COR-L47 (cell line): ENCODE measurements around the gene ANKRD34C.

Experiments used
- DNase-seq: peaks from one replicate; lab custom pipeline; 2025; lab: John Stamatoyannopoulos, UW

Gene ANKRD34C

DNA sequence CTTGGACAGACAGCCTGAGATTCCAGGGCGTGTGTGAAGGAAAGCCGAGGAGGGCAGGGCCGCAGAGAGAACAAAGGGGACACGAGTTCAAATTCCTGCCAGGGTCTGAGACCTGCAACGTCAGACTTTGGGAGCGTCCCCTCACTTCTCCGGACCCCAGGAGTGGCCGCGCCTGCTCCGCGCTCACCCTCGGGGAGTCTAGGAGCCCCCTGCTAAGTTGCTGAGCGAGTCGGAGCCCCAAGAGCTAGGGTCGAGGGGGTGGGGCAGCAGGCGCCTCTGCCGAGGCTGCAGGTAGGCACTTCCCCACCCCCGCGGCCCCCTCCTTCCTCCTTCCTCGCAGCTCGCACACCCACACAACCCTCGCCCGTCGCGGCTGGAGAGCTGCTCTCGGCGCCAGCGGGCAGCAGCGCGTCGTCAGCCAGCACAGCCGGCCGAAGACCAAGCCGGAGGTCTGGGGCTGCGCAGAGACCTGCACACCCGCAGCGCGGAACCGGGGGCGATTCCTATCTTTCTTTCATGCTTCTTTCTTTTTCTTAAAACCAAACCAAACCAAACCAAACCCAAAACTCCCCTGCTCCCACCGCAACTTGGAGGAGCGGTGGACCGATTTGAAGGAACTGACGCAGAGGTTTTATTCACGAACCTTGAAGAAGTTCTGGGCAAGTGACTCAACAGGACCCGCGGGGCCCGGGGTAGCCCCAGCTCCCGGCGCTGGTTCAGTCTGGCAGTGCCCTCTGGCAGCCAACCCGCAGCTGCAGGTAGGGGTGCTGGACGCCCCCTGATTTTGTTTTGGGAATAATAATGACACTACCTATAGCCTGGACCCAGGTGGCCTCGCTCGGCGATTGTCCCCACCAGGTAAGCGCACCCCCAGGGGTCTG is at the start of gene ANKRD34C:
ANKRD34C (plus strand) TSS at position 352 of the 881 bp plus-strand sequence. CDS start 10,563 bp downstream, outside the sequence.
- peak; percentile 24 for DNase-seq

DNA sequence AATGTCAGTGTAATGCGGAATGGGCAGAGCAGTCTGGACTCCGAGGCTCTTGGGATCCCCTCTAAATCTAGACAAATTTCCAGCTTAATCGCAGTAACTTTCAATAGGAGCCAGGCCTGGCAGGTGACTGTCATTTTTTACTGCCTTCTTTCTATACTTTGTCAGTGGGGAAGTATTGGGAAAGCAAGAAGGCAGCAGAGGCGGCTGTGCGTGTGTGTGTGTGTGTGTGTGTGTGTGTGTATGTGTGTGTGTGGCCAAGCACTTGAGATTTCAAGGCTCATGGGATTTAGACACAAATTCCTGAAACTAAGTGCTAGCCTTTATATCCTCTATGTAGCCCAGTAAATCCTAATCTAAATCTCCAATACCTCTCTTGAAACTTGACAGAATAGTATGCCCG is 49.3 kb upstream of the ANKRD34C start:
- no peak for DNase-seq

DNA sequence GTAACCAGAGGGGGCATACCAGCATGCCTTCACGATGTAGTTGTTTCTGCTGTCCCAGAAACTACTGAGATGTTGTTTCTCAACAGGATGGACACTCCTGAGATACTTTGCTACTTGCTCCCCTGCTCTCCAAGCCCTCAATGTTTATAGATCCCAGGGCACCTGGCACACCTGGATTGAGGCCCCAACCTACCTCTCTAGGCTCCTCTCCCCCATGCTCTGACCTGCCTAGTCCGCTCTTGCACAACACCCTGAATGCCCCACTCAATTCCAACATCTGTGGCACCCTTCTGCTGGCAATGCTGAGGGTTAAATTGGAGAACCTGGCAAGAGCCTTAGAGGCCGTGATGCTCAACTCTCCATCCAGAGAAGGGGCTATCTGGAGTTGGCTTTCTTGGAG is 42.5 kb upstream of the ANKRD34C start:
- no peak for DNase-seq

DNA sequence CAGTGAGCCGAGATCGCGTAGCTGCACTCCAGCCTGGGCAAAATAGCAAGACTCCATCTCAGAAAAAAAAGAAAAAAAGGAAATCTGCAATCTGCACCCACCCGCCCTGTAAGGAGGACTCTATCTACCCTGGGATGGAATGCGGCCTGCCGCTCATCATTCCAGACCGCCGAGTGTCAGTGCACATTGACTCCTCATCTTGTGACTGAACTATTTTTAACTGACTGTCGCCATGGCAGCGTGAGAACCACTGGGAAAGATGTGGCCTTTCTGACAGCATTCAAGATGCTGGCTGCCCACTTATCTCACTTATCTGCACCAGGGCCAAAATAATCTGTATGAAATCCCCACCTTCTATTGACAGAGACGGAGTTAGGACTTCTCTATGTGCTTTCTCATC is 38.8 kb upstream of the ANKRD34C start:
- no peak for DNase-seq

DNA sequence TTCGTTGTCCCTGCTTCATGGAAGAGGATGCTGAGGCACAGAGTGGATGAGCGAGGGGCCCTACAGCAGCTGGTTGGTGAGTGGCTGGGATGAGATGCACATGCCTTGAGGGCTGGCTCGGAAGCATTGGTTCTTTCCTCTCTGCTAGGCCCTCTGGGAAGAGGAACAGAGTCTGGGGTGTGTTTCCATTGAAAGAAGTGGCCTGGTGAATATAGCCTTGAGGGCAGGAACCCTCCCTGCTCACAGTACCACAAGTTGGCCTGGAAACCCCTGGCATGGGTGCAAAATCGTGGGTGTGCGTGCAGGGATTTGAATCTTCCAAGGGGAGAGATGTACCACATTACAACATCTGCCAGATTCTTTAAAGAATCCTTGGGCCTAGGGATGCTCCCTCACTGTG is 37.6 kb upstream of the ANKRD34C start:
- no peak for DNase-seq

DNA sequence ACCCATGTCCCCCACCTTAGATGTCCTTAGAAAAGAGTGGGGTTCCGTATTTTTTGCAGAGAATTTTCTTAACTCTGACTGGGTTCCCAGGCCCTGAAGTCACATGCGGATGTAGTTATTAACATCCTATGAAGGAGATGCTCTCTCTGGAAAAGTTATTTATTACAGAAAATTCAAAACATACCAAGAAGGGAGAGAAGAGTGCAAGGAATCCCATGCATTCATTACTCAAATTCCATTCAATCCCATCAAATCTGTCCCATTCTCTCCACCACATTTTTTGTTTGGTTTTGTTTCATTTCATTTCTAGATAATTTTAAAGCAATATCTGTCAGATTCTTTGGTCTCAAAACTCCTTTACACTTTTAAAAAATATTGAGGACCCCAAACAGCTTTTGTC is 34.3 kb upstream of the ANKRD34C start:
- no peak for DNase-seq

DNA sequence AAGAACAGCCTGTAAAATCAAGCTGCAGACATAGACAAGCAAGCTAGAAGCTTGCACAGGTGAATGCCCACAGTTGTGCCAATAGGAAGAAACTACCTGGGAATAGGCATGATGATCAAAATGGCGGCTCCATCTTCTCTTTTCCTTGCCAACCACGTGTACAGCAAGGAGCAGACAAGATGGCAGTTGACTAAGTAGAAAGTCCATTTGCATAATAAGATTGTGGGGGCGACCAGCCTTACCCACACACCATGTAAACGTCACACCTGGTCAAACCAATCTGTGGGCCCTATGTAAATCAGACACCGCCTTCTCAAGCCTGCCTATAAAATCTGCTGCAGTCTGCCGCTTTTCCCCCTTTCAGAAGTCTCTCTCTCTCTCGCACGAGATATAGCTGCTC is 25.1 kb upstream of the ANKRD34C start:
- no peak for DNase-seq

DNA sequence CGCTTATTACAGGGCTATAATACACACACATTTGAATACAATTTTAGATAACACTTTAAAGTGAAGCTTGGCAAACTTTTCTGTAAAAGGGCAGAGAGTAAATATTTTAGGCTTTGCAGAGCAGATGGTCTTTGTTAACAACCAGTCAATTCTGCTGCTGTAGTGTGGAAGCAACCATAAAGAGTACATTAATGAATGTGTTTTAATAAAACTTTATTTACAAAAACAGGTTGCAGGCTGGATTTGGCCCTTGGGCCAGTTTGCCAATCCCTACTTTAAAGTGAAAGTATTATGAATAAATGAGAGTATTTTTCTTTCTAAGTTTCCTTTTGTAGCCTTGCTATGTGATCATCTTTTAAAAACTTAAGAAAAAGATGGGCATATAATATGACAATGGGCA is 20.7 kb upstream of the ANKRD34C start:
- DNase-seq: no peak

DNA sequence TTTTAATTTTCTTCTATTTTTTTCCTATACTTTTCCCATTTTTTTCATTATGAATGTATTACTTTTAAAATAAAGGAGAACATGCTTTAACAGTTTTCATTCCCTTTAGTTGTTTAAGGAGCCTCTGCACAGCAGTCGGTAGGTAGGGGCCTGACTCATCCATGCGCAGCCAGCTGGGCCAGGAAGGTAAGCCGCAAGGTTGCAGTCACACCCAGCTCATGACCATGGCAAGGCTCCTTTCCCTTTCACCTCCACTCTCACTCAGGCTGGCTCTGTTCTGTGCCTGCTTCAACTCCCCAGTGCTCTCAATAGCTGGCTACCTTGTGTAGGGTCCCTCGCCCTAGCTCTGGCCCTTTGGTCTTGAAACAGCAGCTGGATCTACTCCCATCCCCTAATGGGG is 17.4 kb upstream of the ANKRD34C start:
- no peak for DNase-seq

DNA sequence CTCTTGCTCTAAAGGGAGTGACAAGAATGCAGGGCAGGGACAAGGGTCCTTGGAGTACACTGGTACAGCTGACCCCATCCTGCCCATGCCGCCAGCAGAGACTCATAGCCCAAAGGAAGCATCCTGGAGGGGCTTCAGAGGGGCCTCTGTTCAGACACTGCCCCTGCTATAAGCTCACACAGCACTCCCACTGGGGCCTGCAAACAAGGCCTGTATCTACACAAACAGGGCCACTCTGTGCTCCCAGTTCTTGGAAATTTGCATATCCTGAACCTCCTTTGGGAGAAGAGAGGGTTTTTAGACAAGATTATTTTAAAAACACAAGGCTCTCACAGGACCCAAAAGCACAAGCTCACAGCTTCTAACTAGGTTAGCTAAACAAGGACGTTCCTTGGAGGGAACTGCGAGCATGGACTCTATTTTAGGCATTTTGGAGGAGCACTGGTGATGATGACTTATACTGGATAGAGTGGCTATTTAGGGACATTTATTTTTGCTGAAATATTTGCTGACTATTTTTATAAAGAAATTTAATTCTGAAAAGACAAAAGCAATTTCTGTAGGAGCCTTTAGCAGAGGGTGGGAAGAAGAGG is 16.4 kb upstream of the ANKRD34C start:
- no peak for DNase-seq

DNA sequence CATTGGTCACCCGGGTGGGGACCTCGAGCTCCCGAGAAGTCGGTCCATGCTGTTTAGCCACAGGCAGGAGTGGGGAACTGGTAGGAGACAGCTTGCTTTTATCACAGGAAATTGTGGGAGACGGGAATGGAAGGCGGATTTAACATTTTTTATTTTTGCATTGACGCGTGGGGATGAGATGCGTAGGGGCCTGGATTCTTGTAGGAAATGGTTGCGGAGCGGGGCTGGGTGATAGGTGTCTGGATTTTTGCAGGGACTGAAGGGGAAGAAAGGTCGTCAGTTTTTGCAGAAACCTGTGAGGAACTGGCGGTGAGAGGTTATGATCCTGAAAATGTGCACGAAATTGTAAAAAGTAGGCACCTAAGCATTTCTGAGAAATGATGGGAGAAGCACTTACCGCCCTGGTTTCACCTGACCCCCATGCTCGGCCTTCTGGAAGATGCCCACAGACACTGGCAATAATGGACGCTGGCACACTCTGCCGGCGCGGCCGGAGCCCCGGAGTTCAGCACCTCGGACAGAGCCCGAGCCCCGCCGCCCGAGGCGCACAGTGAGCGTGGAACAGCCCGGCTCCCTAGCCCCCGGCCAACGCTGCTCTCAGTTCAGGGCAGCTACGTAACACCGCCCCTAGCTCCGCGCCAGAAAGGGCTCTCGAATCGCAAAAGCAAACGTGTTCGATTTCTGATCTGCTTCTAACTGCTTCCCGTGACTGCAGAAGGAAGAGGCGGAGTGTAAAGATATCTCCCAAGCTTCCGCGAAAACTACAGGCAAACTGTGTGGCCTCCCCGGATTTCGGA is 928 bp downstream of the ANKRD34C start:
- DNase-seq: no peak

DNA sequence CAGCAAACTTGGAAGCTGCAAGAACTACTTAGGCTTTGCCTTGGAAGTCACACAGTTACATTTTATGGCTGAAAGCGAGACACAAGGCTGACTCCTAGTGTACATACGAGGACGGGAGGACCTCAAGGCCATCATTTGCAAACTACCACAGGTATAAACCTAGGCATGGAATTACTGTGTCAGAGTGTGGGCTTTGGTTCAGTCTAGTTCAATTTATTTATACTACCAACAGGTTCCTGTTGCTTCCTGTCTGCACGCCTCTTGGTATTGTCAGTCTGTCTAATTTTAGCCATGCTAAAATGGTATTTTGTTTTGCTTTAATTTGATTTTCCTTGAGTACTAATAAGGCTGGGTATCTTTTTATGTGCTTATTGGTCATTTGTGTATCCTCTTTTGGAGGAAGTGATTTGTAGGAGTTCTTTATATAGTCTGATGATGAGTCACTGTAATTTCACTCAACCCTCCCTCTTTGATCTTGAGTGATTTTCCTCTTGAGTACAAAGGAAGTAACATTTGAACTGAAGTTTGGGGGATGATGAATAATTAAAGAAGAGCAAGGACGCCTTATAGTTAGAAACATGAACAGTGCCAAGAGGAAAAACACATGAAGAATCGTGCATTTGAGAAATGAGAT is 8.2 kb downstream of the ANKRD34C start:
- DNase-seq: no peak

DNA sequence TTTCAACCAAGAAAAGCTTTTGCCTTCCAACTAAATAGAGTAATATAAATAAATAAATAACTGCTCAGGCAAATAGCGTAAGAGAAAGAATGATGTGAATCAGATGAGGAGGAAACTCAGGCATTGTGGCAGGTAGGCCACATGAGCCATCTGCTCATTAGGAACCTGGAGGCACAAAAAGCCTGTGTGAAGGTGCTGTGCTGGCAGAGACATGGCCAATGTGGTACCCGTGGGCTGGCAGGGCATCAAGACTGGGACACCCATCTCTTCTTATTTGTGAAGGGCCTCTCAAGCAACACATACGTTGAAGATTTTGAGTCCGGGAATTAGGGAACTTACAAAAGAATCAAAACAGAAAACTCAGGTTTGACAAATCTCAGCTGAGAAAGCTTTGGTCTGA is 9.5 kb downstream of the ANKRD34C start:
- DNase-seq: no peak

DNA sequence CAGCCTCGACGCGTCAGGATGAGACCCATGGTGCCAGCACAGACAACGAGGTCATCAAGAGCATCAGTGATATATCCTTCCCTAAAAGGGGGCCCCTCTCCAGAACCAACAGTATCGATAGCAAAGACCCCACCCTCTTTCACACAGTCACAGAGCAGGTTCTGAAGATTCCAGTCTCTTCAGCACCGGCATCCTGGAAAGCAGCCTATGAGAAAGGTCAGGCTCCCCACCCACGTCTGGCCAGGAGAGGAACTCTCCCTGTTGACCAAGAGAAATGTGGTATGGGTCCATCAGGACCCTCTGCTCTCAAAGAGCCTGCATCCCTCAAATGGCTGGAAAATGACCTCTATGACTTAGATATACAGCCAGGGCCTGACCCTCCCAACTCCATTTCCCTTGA is 11.6 kb downstream of the ANKRD34C start:
- DNase-seq: no peak

DNA sequence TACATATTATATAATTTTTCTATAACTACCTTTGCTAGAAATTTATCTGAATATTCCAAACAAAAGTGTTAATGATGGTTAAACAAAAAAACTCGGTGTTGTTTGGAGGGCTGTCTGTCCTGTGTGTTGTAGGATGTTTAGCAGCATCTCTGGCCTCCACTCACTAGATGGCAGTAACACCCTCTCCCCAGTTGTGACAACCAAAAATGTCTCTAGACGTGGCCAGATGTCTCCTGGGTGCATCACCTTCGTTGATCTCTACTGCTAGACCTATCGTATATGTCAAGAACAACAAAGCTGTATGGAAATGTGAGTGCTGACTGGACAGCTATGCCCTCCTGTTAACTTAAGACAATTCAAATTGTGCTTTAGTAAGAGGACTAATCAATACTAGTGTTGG is 14.1 kb downstream of the ANKRD34C start:
- DNase-seq: no peak

DNA sequence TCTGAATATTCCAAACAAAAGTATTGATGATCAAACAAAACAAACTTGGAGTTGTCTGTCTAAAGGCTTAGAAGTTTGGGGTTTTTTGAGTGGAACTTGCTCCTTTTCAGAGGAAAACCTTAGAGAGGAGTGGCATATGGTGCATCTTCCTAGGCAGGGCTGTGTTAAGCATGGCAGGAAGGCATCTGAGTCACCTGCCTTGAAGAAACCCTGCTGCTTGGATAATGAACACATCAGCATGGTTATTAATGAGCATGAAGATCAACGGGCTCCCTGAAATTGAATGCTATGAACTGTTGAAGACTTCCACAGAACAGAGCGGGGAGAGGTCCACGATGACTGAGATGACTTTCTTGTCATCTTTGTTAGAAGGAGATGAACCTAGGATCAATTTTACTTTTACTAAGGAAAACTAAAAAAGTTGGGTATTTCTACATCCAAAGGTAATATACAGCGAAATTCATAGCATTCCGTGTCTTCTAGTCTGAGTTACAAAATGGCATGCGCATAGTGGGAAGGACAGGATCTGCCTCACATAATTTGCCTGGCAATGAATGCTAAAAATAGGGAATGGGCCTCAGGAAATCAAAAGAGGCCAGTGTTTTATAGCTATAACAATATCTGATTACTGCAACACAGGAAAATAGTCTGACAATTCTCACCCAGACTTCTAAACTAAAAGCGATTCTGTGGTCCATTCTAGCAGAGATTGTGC is 16.8 kb downstream of the ANKRD34C start:
- no peak for DNase-seq

DNA sequence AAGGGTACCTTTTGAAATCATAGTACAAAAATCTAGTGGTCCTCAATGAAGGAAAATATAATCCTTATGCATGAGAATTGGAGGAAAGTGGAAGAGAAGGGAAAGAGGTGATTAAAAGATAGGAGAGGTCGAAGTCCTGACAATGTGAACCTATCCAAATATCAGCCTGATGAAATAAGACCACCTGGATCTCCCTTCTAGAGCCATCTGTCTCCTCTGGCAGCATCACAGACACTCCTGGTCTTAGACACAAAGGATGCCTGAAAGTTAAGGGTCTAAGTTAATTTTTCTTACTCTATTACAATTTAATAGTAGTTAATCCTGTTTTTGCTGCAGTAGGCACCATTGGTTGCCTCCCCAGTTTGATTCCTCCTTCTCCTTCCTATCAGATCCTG is 17.3 kb downstream of the ANKRD34C start:
- DNase-seq: no peak

DNA sequence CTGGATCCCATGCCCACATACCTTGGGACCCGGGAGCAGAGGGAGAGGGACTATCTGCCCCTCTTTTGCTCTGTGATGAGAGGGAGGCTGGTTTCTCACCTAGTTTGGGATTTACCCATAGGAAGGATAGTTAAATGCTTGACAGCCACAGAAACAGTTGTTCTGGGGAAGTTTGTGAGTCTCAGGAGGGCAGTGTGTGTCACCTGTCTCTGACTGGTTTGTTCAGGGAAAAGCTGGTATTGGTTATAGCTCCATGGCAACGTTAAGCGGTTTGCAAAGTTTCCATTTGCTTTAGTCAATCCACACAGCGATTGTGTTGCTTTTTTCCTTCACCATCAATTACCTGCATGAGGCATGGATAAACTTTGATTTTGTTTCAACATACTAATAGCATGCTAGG is 24.7 kb downstream of the ANKRD34C start:
- no peak for DNase-seq

DNA sequence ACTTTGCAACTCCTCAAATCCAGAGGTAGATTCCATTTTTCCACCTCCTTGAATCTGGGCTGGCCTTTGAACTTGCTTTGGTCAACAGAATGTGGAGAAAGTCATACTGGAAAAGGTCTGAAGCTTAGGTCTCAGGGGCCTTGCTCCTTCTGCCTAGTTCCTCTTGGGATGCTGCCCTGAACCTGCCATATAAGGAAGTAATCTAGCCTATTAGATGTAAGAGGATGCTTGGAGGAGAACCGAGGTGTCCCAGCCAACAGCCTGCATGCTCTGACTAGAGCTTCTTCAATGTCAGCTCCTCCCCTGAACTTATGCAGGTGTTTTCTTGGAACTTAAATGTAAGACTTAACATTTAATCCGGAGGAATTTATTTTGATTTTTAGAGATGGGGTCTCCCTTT is 26.4 kb downstream of the ANKRD34C start:
- DNase-seq: no peak

DNA sequence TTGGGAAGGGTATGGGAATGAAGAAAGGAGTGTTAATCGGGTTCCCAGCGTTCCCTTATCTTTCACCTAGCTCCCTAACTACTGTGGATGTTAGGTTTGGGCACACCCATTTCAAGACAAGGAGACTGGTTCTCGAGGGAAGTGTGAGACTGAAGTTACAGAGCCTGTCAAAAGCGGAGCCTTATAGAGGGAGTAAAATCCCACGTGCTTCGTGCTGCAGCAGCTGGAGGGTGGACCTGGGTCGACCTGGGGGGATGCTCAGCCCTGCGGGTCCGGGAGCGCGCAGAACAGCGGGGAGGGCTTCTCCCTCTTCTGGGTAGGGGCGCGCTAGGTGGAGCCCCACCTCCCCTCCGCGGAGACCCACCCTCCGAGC is 28.1 kb downstream of the ANKRD34C start:
- DNase-seq: peak; percentile 63

DNA sequence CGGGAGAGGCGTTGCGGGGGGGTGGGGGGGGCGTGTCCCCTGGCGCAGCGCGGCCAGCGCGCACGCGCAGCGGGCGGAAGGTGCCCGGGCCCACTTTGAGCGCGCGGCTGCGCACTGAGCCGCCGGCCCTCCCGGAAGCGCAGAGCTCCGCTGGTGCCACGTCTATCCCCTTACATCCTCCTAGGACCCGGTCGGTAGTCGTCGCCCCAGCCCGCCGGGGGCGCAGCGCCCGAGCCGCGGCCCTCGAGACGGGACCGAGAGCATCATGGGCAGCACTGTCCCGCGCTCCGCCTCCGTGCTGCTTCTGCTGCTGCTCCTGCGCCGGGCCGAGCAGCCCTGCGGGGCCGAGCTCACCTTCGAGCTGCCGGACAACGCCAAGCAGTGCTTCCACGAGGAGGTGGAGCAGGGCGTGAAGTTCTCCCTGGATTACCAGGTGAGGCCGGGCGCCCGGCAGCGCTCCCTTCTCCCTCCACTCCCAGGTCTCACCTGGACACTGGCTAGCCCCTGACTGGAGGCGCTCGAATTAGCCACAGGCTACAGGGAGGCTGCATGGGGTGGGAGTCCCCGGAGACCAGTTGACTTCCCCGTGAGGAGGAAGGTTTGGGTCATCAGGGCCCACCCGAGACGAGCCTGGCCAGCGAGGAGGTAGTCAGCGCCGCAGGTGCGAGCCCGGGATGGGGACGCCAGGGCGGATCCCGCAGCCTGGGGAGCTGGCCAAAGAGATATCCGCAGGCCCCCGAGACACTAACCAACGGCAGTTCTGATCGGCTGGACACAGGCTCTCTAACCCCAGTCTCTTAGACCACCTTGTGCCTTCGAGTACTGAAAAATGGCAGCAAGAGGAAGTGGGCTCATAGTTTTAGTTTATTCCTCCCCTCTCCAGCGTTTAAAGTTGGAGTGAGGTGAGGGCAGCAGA is 28.7 kb downstream of the ANKRD34C start, which contains the start of gene TMED3:
TMED3 (plus strand) TSS at position 128 of the 916 bp plus-strand sequence; CDS start at position 266, 138 bp downstream.
- peak; percentile 88 for DNase-seq
